Right forelimb (tissue), 1 donor: ENCODE measurements around the gene TSPAN4.

Experiments
- DNase-seq: peaks from one replicate; pipeline ENCODE4 v3.0.0-alpha.2; 2018

Gene TSPAN4

GRCh38 chr11:868394-868793 is 25.7 kb downstream of the TSPAN4 start:
- DNase-seq, result no peak

- no peak for DNase-seq
These were observed 26.1 kb downstream of the TSPAN4 start for GRCh38 chr11:868802-869201.

- DNase-seq, result no peak
These were observed 26.9 kb downstream of the TSPAN4 start for GRCh38 chr11:869399-870126.

GRCh38 chr11:870127-870413 is 27.4 kb downstream of the TSPAN4 start:
- DNase-seq, result no peak

GRCh38 chr11:870418-870817 is 27.8 kb downstream of the TSPAN4 start:
- no peak for DNase-seq

DNA sequence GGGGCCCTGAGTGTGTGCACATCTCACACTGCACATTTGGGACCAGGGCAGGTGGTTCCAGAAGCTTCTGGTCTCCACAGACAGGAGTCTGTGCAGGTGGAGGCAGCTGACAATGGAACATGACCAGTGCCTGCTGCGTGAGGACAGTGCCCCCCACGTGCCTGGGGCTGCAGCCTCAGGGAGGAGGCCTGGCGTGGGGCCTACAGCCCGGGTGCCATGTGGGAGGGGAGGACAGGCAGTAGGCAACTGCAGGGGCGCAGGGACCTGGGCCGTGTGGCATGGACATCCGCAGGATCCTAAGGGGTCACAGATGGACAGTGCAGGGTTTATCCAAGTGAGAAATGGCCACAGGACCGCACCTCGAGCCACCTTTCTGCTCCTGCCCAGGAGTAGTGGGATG is 28.8 kb downstream of the TSPAN4 start:
- DNase-seq, result no peak

GRCh38 chr11:872799-873198 is 30.1 kb downstream of the TSPAN4 start:
- DNase-seq, result no peak

DNA sequence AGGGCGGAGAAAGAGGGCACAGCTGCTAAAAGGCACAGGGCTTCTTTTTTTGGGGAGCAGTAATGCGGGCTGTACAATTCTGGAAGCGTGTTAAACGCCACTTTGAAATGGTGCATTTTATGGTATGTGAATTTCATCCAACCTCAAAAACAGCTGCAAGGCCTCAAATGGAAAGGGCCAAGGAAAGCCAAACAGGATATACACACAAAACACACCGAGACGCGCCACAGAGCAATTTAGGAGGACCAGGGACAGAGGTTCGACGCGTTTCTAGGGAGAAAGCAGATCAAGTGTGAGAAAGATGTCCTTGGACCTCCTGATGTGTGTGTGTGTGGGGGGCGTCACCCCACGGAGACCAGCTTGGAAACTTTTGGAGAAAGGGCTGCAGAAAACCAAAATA is 31.1 kb downstream of the TSPAN4 start:
- DNase-seq, result no peak

DNA sequence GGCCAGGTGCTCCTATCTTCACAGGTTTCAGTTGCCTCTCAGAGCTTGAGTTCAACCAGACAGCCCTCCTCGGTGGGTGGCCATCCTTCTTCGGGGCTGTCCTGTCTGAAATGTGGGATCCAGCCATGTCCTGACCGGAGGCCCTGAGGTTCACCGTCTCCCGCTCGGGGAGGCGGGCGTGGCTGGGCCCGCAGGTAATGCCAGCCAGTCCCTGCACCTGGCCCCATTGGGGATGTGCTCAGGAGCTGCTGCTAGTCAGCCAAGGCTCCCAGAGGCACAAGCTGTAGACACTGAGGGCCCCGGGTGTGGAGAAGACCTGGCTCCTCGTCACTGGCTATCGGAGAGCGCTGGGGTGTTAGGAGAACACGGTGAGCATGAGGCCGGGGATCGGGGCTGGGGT is 32.6 kb downstream of the TSPAN4 start:
- DNase-seq, result no peak

- DNase-seq, result no peak
These were observed 33.2 kb downstream of the TSPAN4 start for GRCh38 chr11:875769-876301.

DNA sequence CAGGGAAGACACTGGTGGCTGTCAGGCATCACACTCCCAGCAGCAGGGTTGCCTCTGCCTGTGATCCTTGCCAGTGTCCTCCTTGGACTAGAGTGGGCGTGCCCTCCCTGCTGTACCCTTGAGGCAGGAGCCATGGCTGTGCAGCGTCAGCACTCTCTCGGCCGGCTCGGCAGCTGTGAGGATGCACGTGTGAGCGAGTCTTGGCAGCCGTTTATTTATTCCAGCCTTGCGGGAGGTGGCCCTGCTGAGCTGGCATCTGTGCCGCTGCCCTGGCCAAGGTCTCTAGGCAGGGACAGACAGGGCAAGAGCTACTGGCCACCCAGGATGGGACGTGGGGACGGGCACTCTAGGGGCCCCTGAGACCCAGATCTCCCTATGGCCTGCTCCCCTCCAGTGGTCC is 33.9 kb downstream of the TSPAN4 start:
- DNase-seq, result no peak

DNA sequence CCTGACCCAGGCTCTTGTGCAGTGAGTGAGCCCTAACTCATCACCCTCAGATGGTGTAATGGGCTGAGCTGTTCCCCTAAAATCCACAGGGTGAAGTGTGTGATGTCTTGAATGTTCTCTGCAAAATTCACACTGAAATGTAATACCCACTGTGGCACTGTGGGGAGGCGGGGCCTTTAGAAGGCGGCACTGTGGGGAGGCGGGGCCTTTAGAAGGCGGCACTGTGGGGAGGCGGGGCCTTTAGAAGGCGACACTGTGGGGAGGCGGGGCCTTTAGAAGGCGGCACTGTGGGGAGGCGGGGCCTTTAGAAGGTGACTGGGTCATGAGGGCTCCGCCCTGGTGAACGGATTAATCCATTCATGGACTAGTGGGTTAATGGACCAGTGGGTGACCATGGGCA is 34.9 kb downstream of the TSPAN4 start:
- DNase-seq, result no peak

DNA sequence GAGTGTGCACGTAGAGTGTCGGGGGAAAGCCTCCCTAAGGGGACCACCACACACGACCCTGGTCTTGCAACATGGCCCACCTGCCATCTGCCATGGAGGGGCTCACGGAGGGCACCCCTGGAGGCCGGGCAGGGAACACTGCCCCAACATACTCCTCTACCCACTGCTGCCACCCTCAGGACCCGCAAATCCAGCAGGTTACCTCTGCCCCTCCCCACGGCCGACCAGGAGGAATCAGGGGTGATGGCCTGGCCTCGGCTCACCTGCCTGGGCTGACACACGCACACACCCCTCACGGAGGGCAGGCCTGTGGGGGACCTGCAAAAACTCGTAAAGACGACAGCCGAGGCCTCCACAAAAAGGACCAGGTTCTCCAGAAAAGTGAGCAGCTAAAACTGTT is 37.8 kb downstream of the TSPAN4 start:
- DNase-seq, result no peak

- no peak for DNase-seq
These were observed 39.9 kb downstream of the TSPAN4 start for GRCh38 chr11:882596-882995.

DNA sequence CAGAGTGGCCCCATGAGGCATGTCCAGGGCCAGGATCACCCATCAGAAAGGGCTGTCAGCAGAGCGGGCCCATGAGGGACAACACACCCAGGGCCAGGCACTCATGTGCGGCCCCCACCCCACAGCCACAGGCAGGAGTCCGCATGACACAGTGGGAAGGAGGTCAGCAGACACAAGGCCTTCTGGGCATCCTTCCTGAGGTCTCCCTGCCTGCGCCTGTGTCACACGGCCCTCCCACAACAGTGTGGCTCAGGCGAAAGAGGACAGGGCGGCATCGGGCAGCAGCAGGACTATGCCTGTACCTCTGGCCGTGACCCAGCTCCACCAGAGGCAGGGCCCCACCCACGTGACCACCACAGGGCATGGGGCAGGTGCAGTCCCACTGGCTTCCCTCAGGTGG is 40.9 kb downstream of the TSPAN4 start:
- no peak for DNase-seq

- no peak for DNase-seq
These were observed 42.0 kb downstream of the TSPAN4 start for GRCh38 chr11:884578-885070.

DNA sequence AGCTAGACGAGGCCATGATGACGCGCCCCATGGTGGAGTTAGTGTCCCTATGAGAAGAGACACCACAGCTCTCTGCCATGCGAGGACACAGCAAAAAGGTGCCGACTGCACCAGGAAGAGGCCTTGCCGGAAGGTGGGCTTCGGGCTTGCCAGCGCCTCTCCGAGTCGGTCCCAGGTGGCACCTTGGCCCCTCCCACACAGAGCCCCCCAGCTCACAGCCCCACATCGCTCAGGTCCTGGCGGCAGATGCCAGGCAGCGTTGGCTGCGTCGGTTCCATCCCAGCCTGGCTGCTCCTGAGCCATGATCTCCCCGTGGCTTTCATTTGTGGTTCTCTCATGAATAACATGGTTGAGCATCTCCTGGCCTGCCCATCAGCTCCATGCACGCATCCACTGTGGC is 43.9 kb downstream of the TSPAN4 start:
- no peak for DNase-seq

DNA sequence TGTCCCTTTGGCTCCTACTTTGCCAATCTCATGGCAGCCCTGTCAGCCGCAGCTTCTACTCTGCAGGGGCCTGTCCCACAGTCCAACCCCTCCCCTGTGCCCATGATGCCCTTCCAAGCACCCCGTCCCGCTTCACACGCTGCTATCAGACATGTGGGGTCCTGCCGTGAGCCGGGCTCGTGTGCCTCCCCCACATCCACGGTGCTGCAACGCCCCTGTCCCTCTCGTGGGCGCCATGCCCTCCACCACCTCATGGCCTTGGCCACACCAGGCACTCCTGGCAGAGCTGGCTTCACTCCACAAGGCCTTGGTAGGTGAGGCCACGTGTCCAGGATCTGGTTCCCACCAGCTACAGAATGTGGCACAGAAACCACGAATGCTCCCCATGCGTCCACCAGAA is 44.9 kb downstream of the TSPAN4 start:
- no peak for DNase-seq

DNA sequence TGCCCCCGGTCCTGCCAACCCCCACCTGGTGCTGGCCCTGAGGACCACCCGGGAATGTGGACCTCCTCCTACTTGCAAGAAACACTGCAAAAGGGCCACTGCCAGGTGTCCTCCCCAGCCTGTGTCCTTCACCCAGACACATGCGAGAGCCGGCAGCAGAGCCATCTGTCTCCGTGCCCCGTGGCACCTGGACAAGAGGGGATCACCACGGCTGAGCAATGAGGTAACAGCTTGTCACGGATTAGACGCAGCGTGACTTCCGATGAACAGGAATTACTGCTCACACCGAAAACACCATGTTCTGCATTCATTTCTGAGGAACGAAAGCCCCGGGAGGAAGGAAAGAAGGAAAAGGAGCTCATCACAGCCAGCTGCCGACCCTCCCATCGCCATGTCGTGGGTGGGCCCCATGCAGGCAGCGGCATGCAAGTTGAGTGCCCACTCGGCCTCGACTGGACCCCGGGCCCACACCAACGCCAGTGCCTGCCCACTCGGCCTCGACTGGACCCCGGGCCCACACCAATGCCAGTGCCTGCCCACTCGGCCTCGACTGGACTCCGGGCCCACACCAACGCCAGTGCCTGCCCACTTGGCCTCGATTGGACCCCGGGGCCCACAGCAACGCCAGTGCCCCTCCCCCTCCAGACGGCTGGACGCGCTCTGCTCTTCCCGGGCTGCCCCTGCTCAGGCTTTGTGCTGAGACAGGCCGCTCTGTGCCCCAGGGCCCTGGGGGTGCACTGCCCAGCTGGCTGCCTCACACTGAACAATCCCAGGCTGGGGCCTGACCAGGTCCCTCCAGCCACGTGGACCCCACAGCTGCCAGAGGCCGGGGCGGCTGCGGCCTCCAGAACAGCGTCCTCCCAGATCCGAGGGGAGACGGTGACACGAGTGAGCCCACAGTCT is 45.9 kb downstream of the TSPAN4 start:
- DNase-seq, result no peak

- no peak for DNase-seq
These were observed 46.6 kb downstream of the TSPAN4 start for GRCh38 chr11:889257-889656.

GRCh38 chr11:889687-890475 is 47.2 kb downstream of the TSPAN4 start:
- no peak for DNase-seq

- DNase-seq, result no peak
These were observed 48.3 kb downstream of the TSPAN4 start for GRCh38 chr11:890794-891540.
